GM19397 (cell line): Measurements from ENCODE around the gene CD300E.
"Not testable (repeated sequence)": the region's sequence is repeated elsewhere in the genome, so short reads cannot be mapped to it uniquely, and the experiment has no call there.

Experiments used
- ATAC-seq: cut with Tn5 transposase; IDR thresholded peaks from one replicate; pipeline ENCODE4 v1.9.1; 2021; ENCODE audit warnings: mild to moderate bottlenecking, moderate library complexity; ENCODE audit not compliant: unreplicated experiment

CD300E gene

GRCh38 chr17:74601944-74602572 is 21.5 kb downstream of the CD300E start:
- no peak for ATAC-seq

GRCh38 chr17:74599448-74599939 is 24.0 kb downstream of the CD300E start:
- ATAC-seq = no peak

GRCh38 chr17:74599023-74599399 is 24.5 kb downstream of the CD300E start:
- no peak for ATAC-seq

GRCh38 chr17:74598346-74599022 is 25.1 kb downstream of the CD300E start:
- ATAC-seq = no peak

GRCh38 chr17:74597069-74597790 is 26.3 kb downstream of the CD300E start:
- ATAC-seq = no peak

- ATAC-seq = no peak
These were observed 28.3 kb downstream of the CD300E start for GRCh38 chr17:74595037-74595750.

GRCh38 chr17:74592087-74592990 is 31.2 kb downstream of the CD300E start, which contains the start of gene CD300LD:
Gene CD300LD (minus strand): TSS chr17:74592283. CDS start chr17:74592202, 81 bp downstream.
- no peak for ATAC-seq

- no peak for ATAC-seq
These were observed 32.0 kb downstream of the CD300E start for GRCh38 chr17:74591503-74591902.

GRCh38 chr17:74585711-74586110 is 37.8 kb downstream of the CD300E start:
- ATAC-seq = no peak

- ATAC-seq = no peak
These were observed 39.1 kb downstream of the CD300E start for GRCh38 chr17:74584292-74585060.

GRCh38 chr17:74582633-74583032 is 40.9 kb downstream of the CD300E start:
- no peak for ATAC-seq

- ATAC-seq = no peak
These were observed 43.6 kb downstream of the CD300E start for GRCh38 chr17:74579900-74580299.

- ATAC-seq = no peak
These were observed 44.6 kb downstream of the CD300E start for GRCh38 chr17:74578979-74579378.

GRCh38 chr17:74574489-74575142 is 48.9 kb downstream of the CD300E start:
- ATAC-seq = no peak

GRCh38 chr17:74573635-74574034 is 49.9 kb downstream of the CD300E start:
- not testable (repeated sequence) for ATAC-seq

- ATAC-seq = no peak
These were observed 50.4 kb downstream of the CD300E start for GRCh38 chr17:74573169-74573568.

GRCh38 chr17:74571621-74572270 is 51.8 kb downstream of the CD300E start:
- no peak for ATAC-seq
